Activated T-helper 1 cell treated with Interleukin-2 at 50 U/mL for 16 hours (primary cell): ENCODE results near the gene THADA.
"Not testable (repeated sequence)": the region's sequence is repeated elsewhere in the genome, so short reads cannot be mapped to it uniquely, and the experiment has no call there.

Experiments used
- DNase-seq: peaks from one replicate; pipeline ENCODE4 v3.0.0-alpha.2; 2020; ENCODE audit warnings: low read depth

The THADA gene

DNA sequence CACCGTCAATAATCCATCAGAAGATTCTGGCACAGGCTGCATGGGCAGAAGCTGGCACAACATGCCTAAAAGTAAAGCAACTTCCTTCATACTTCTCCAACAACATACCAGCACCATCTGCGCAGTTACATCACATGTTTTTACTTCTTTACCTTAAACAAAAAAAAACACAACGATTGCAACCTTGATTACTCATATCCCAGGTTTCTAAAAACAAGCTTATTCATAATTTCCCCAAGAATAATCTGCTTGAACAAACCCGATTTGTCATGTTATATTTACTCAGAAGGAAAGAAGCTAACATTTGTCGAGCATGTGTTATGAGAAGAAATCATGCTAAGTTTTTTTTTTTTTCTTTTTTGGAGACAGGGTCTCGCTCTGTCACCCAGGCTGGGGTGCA, 54.7 kb downstream of the THADA start:
- DNase-seq: no peak

- no peak for DNase-seq
These were observed 55.6 kb downstream of the THADA start for GRCh38 chr2:43540021-43540779.

- DNase-seq: no peak
These were observed 56.4 kb downstream of the THADA start for GRCh38 chr2:43539436-43539835.

- no peak for DNase-seq
These were observed 57.7 kb downstream of the THADA start for GRCh38 chr2:43538034-43538670.

- DNase-seq: no peak
These were observed 58.7 kb downstream of the THADA start for GRCh38 chr2:43537137-43537536.

DNA sequence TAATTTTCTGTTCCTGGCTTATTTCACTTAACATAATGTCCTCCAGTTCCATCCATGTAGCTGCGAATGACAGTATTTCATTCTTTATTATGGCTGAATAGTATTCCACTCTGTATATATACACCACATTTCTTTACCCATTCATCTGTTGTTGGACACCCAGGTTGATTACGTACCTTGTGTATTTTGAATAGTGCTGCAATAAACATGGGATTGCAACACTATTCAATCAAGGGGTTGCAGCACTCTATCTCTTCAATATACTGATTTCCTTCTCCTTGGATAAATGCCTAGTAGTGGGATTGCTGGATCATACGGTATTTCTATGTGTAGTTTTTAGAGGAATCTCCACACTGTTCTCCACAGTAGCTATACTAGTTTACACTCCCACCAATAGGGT, 61.3 kb downstream of the THADA start:
- no peak for DNase-seq

- DNase-seq: not testable (repeated sequence)
These were observed 63.3 kb downstream of the THADA start for GRCh38 chr2:43532572-43532971.

GRCh38 chr2:43531251-43531650, 64.6 kb downstream of the THADA start:
- DNase-seq: no peak

- DNase-seq: no peak
These were observed 68.8 kb downstream of the THADA start for GRCh38 chr2:43526994-43527393.

GRCh38 chr2:43525506-43525905, 70.3 kb downstream of the THADA start:
- DNase-seq: no peak

DNA sequence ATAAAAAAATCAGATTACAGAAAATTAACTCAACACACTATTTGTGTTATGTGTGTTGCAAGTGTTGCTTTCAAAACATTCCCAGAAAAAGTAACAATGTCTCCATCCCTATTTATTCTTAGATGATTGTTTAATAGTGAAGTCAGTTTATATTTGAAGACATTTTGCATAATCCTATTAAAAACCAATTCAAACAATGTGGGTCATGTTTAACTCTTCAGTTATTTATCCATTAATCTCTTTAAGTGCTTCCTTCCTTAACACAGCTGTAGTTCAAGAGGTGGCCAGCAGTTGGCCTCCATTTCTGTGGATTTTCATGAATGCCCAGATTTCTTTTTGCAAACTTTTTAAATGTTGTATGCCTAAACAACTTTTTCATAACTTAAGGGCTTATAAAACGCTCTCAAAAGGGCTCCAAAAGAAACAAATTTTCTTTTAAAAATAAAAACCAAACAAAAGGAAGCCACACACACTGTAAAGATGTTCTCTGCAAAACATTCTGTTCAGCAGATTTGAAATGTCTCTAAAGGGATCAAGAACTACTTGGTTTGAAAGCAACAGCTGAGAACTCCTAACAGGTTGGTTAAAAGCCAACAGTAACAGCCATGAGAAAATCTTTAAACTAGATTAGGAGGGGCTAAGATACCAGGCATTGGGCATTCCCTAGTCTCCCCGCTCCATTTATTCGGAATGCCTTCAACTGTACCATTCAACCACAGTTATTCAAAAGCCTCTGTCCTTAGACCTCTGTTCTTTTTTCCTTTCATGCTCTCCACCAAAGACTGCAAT, 71.5 kb downstream of the THADA start:
- no peak for DNase-seq

- no peak for DNase-seq
These were observed 73.7 kb downstream of the THADA start for GRCh38 chr2:43522177-43522576.

DNA sequence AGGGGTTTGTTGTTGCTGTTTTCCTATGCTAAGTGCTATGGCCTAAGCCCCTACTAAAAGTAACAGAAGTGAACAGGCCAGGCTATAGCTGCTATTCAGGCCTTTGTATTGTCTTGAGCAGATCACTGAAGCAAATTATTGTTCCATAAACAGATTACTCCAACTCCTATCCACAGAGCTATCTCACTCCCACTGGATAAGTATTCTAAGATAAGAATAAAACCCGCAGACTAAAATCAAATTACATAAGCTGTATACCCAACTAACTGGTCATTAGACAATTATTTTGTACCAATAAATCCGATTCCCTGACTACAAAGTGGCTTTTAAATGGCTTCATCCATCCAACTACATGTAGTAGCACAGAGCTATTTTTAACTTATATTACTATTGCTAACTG, 74.3 kb downstream of the THADA start:
- no peak for DNase-seq

DNA sequence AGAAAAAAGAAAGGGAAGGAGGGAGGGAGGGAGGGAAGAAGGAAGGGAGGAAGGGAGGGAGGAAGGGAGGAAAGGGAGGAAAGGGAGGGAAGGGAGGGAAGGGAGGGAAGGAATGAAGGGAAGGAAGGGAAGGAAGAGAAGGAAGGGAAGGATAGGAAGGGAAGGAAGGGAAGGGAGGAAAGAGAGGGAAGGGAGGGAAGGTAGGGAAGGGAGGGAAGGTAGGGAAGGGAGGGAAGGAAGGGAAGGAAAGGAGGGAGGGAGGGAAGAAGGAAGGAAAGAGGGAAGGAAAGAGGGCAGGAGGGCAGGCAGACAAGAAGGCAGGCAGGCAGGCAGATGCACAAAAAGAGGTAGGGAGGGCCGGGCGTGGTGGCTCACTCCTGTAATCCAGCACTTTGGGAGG, 74.9 kb downstream of the THADA start:
- DNase-seq: no peak

DNA sequence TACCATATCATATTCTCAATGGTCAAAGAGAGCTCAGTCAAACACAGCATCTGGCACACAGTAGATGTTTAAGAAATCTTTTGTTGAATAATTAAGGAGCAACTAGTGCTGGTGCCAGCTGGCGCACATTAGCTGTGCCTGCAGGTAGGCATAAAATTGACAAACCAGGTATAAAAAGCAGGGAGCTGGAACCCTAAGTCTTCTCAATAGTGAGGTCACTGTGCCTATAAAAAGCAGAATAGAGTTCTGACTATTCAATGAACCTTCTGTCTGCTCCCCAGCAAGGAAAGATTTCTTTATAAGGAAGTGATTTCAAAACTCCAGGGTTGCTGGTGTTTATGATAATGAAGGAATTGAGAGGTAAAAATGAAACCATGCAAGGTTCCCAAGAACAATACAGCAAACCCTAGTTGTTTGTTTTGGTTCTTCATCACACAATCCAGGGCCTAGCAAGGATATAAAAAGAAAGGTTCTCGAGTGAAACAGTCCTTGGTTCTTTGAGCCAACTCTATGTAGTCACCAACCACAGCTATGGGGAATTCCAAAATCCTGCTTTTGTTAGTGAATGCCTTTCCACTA, 76.1 kb downstream of the THADA start:
- no peak for DNase-seq

DNA sequence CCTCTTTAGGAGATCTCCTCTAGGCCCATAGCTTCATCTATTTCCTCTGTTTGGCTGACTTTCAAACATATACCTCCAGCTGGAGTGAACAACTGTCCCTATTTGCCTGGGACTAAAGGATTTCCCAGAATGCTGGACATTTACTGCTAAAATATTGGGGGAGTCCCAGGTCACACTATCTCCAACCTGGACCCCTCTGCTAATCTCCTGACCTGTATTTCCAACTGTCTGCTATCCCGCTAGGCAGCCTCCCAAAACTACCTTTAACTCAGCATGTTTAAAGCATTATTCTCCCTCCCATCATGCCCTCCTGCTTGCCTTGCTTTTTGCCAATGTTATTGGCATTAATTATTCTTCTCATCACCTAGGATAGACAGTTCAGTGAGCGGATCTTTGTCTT, 77.1 kb downstream of the THADA start:
- no peak for DNase-seq

GRCh38 chr2:43518181-43518580, 77.7 kb downstream of the THADA start:
- no peak for DNase-seq

DNA sequence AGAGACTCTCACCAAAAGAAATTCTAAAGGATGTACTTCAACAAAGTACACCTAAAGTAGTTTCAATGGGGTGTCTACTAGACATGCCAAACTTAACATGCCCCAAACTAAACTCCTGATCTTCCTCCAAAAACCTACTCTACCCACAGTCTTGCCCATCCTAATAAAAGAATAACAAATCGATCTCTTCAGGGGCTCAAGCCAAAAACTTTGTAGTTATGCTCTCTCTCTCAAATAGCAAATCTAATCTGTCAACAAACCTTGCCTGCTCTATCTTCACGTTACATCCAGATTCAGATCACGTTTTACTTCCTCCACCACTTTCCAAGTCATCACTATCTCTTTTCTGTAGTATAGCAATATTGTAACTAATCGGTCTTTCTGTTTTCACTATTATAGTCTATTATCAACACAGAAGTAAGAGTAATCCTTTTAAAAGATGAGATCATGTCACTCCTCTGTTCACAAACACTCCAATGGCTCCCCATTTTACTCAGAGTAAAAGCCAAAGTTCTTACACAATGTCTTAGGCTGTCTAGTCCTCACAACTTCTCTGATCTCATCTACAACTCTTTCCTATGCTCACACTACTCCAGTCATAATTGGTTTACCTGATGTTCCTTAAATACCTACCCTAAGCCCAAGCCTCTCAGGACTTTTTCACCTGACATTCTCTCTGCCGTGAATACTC, 79.9 kb downstream of the THADA start:
- no peak for DNase-seq

DNA sequence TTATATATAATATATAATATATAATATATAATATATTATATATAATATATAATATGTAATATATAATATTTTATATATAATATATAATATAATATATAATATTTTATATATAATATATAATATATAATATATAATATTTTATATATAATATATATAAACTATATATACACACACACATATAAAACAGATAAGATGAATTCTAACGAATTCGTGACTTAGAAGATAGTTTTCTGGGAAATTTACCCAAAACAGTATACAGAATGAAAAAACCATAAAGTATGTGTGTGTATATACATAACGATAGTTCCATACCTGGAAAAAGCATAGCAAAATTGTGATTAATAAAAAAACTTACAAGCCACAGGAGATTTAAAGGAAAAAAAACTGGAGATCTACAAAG, 80.6 kb downstream of the THADA start:
- no peak for DNase-seq

- no peak for DNase-seq
These were observed 82.0 kb downstream of the THADA start for GRCh38 chr2:43513796-43514195.

DNA sequence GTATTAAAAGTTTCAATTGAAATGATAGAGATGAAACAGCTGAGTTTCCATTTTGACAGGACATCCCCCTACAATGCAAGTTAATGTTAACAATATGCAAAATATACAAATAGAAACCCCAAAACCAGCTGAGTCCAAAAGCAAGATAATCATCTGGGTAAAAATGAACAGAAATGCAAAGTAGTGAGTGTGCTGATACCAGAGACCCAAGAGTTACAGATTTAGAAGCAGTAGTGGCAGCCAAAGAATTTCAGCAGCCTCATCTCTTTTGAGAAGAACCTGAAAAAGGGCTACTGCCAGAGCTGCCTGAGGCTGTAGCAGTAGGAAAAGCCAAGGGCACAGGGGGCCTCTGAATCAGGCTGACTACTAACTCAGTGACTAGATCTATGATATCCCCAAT, 82.6 kb downstream of the THADA start:
- DNase-seq: no peak

DNA sequence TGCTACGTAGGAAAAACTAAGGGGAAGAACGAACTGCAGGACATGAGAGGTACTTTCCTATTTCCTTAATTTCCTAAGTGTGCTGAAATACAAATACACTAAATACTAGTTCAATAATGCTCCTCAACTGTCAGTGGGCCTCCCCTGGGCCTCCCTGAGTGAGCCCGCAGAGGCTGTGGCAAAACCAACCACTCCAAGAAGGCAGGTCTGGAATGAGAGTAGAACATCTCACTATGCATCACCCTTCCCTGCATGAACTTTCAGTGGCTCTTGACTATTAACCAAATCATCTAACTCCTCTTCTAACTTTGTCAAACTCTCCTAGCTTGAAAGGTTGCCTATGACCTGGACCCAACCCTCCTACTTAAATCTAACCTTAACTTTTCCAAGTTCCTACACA, 84.6 kb downstream of the THADA start:
- DNase-seq: no peak
